Measurements from ENCODE around the gene RNF227.

- TF ChIP-seq CTCF (IDR thresholded peaks at IDR 0.05) (no peak), POLR2A (IDR thresholded peaks at IDR 0.05) (no peak)
Measured at GRCh38 chr17:7929158-7930023, 13.3 kb upstream of the RNF227 start, which contains the start of gene KCNAB3.

Measured in heart left ventricle (tissue), 13 donors.